ENCODE measurements around the gene BMERB1.
A peak's percentile ranks its signal among the peaks of the same experiment; 100 is the strongest.
"Not testable (repeated sequence)": the region's sequence is repeated elsewhere in the genome, so short reads cannot be mapped to it uniquely, and the experiment has no call there.

BMERB1 gene

DNA sequence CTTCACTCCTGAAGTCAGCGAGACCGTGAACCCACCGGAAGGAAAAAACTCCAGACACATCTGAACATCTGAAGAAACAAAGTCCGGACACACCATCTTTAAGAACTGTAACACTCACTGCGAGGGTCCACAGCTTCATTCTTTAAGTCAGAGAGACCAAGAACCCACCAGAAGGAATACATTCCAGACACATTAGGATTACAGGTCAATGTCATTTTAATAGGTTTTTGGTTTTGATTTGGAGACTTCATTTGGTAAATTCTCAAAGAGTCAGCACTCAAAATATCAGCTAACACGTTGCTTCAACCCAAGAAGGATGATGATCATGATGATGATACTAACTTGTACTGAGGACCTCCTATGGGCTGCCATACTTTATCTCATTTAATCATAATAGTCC, 7.6 kb upstream of the BMERB1 start:
- DNase-seq: no peak

DNA sequence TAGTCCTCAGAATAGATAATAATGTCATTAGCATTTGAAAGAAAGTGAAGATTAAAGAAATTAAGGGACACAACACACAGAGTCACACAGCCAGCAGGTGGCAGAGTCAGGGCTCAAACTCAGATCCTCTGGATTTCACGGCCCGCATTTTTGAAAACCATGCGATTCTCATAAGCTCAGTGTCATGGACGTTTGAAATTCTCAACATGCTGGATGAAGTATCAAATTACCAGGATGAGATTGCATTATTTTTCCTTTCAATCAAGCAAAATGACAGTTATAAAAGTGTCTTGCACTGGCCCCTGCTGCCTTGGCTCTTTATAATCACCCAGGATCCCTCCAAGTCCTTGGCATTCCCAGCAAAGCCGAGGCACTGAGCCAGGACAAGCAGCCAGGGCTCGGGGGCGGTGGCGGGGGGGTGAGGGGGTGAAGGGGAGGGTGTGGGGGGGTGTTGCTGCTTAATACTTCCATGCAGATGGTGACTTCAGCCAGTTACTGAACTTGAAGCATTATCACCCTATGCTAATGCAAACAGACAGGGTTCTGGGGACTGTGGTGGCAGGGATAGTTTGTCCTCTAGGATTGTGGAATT, 6.6 kb upstream of the BMERB1 start:
- DNase-seq: peak; percentile 88

DNA sequence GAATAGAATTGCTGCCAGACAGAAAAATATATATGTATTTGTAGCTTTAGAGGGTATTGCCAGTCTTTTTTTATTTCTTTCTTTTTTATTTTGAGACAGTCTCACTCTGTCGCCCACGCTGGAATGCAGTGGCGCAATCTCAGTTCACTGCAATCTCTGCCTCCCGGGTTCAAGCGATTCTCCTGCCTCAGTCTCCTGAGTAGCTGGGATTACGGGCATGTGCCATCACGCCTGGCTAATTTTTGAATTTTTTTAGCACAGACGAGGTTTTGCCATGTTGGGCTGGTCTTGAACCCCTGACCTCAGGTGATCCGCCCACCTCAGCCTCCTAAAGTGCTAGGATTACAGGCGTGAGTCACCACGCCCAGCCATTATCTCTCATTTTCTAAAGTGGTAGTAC, 3.5 kb upstream of the BMERB1 start:
- not testable (repeated sequence) for DNase-seq

DNA sequence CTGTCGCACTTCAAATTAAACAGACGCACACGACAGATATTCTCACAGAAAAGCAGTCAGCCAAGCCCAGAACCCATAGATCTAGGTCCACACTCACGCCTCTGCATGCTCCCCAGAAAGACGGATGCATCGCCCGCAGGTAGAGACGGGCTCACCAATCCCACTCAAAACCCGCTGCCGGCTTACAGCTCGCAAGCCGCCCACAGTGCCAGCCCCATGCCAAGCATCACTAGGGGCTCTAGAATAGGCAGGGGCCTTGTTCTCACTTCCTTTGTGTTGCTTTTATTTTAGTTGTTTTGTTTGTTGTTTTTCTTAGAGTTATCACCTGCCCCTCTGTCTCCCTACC, 336 bp upstream of the BMERB1 start:
- no peak for DNase-seq

DNA sequence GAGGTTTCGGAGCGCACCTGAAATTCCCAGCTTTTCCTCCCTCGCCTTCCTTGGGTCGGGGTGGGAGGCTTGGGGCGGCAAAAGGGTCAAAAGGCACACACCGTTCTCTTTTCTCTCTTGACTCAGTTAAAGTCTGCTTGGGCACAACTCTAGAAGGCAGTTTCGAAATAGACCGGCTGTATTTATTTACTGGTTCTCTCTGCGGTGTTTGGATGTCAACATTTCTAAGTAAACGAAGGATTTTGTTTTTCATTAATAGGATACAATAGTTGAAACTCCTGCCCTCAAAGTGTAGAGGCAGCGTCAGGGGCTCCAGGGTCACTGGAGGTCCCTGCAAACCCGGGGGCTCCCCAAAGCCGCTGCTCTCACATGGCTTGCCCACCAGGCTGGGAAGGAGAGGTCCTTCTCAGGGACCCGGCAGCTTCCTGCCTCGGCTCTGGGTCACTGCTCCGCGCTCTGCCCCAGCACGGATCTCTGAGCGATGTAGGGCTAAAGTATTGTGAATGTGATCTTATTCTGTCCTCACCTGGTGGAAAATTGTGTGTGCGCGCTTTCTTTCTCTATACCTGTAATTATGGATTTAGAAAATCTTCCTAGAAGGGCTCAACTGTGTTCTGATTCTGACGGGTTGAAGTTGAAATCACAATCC, 952 bp downstream of the BMERB1 start:
- DNase-seq: no peak

DNA sequence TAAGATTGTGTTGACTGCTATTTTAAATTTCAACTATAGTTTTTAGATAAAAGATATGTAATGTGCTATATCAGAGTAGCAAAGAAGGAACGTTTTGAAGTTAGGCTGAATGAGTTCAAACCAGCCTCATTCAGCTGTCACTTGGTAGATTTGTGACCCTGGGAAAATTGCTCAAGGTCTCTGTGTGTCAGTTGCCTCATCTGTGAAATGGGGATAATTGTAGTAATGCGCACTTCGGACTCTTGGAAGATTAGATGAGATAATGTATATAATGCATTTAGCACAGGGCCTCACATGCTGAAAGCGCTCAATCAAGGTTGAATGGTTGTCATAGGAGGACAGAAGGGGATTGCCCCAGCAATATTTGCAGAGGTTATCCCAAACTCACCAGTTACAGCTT, 4.7 kb downstream of the BMERB1 start:
- no peak for DNase-seq

DNA sequence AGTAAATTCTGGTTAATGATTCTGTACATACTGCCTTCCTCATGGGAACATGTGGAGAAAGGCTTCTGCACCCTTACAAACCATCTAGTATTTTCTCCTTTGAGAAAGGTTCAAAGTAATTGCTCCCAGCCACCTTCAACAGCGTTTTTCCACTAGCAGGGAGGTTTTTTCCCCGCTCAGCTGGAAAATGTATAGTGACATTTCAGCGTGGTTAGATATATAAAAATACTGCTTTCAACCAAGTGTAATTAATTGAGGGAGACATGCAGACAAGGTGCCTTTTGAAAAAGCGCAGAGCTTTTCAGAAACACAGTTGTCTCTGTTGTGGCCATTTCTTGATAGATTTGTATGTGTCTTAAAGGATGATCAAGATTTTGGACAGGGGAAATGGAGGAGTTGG, 5.1 kb downstream of the BMERB1 start:
- no peak for DNase-seq

DNA sequence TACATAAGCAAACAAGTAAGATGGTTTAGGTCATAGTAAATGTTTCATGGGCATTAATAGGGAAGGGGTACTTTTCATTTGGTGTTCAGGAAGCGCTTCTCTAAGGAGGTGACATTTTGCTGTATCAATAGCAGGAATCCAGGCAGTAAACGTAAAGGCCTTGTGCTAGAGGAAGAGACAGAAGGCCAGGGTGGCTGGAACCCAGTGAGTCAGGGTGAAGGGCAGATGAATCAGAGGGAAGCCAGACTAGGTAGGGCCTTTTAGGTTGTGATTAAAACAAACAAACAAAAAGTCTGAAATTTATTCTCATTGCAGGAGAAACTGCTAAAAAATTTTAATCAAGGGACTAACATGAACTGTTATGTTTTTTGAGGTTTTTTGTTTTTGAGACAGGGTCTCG, 6.5 kb downstream of the BMERB1 start:
- DNase-seq: peak; percentile 56

DNA sequence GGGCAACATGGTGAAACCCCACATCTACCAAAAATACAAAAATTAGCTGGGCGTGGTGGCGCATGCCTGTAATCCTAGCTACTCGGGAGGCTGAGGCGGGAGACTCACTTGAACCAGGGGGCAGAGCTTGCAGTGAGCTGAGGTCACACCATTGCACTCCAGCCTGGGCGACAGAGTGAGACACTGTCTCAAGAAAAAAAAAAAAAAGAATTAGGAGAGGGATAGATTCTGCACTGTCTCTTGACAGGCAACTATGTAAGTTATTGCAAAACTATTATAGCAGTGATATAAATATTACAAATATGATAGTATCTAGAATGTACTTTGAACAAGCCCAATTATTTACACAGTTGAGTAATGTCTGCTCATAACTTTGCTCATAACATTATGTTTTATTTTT, 7.8 kb downstream of the BMERB1 start:
- not testable (repeated sequence) for DNase-seq

DNA sequence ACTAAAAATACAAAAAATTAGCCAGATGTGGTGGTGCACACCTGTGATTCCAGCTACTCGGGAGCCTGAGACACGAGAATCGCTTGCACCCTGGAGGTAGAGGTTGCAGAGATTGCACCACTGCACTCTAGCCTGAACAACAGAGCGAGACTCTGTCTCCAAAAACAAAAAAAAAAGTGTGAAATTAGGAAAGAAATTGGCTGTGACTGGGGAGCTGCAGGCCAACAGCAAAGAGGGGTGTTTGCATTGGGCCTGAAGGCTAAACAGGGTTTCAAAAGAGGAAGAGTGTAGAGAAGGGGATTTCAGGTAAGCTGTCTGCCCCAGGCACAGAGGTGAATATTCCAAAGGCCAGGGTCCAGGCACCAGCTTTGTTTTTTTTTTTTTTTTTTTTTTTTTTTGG, 9.4 kb downstream of the BMERB1 start:
- no peak for DNase-seq

DNA sequence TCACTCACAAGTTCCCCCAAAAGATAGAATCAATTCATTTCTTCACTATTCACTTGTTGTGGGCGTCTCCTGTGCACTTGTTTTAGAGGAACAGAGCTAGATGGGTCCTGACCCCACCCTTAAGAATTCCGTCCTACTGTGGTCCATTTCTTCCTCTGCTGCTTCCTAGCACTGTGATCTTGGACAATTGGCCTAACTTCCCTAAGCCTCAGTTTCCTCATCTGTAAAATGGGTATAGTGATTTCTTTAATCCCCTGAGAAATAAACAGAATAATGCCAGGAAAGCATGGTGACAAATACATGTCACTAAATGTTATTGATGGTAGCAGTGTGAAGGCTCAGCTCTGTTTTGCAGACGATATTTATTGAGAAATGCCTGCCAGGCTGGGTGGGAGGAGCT, 9.9 kb downstream of the BMERB1 start:
- DNase-seq: no peak

DNA sequence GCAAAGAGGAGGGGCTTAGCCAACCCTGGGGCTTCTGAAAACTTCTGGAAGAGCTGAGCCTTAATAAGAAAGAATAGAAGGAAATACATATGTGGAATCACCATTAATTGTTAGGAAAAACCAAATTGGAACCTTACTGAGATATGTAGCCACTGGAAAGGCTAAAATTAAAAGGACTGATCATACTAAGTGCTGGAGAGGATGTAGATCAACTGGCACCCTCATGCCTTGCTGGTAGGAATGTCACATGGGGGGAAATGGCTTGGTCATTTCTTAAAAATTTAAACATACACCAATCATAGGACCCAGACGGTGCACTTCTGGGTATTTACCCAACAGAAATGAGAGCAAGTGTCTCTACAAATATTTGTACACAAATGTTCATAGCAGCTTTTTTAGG, 11.1 kb downstream of the BMERB1 start:
- no peak for DNase-seq

DNA sequence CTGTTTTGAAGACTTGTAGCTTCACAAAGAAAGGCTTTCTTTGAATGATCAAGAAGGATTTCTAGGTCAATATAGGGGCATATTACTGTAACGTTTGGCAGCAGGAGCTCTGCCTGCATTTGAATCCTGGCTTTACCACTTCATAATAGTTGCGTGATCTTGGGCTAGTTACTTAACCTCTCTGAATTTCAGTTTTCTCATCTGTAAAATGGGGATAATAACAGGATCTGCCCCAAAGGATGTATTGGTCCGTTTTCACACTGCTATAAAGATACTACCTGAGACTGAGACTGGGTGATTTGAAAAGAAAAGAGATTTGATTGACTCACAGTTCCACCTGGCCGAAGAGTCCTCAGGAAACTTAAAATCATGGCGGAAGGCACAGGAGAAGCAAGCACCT, 12.5 kb downstream of the BMERB1 start:
- no peak for DNase-seq

DNA sequence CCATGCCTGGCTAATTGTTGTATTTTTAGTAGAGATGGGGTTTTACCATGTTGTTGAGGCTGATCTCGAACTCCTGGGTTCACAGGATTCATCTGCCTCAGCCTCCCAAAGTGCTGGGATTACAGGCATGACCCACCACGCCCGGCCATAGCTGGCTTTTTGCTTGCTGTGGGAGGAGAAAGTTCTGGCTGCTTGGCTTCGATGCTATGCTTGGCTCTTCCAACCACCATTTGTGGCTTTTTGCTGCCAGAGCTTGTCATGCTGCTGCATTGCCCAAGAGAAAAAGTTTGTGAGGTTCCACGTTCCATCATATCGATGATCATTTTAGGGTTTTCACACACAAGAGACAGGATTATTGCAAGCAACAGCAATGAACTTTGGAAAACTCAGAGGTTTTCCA, 16.2 kb downstream of the BMERB1 start:
- DNase-seq: no peak

DNA sequence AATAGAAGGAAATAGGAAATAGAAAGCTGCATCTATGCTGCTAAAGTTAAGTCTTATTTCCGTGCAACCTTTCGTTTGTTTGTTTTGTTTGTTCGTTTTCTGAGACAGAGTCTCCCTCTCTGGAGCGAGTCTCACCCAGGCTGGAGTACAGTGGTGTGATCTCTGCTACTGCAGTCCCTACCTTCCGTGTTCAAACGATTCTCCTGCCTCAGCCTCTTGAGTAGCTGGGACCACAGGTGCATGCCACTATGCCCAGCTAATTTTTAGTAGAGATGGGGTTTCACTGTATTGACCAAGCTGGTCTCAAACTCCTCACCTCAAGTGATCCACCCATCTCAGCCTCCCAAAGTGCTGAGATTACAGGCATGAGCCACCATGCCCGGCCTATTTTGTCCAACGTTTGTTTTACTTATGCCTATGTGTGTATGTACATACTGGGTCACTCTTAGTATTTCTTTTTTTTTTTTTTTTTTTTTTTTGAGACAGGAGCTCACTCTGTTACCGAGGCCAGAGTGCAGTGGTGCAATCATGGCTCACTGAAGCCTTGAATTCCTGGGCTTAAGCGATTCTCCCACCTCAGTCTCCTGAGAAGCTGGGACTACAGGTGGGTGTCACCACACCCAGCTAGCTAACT, 16.8 kb downstream of the BMERB1 start:
- no peak for DNase-seq

DNA sequence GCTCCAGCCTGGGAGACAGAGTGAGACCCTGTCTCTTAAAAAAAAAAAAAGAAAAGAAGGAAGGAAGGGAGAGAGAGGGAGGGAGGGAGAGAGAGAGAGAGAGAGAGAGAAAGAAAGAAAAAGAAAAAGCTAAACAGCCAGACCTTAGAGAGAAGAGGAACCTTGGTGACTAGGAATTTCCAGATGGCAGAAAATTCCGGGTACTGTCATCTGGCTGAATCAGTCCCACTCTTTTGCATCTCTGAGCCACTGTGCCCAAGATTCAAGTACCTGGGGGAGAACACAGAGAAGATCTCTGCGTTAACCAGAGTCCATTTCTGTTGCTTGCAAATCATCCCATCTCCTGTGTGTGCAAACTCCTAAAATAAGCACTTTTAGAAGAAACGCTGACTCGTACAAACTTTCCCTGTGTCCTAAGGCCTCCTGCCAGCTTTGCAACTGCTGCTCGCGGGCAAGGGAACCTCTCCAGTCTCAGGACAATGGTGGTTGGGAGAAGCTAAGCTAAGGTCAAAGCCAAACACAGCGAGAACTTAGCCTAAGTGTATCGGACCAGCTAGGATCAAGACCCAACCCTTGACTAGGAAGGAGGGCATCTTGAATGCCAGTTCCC, 18.0 kb downstream of the BMERB1 start:
- DNase-seq: no peak

DNA sequence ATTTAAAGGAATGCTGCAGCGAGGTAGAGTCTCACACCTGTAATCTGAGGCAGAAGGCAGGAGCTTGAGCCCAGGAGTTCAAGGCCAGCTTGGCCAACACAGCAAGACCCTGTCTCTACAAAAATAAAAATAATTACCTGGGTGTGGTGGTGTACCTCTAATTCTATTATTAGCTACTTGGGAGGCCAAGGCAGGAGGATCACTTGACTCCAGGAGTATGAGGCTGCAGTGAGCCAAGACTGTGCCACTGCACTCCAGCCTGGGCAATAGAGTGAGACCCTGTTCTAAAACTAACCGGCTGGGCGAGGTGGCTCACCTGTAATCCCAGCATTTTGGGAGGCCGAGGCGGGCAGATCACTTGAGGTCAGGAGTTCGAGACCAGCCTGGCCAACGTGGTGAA, 18.9 kb downstream of the BMERB1 start:
- DNase-seq: not testable (repeated sequence)

DNA sequence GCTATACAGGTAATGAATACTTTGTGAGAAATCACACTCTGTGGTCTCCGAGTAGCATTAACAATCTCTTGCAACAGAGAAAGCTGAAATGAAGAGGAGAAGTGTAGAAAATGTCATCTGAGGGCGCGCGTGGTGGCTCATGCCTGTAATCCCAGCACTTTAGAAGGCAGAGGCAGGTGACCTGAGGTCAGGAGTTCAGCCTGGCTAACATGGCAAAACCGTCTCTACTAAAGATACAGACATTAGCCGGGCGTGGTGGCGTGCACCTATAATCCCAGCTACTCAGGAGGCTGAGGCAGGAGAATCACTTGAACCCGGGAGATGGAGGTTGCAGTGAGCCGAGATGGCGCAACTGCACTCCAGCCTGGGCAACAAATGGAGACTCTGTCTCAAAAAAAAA, 20.5 kb downstream of the BMERB1 start:
- not testable (repeated sequence) for DNase-seq

DNA sequence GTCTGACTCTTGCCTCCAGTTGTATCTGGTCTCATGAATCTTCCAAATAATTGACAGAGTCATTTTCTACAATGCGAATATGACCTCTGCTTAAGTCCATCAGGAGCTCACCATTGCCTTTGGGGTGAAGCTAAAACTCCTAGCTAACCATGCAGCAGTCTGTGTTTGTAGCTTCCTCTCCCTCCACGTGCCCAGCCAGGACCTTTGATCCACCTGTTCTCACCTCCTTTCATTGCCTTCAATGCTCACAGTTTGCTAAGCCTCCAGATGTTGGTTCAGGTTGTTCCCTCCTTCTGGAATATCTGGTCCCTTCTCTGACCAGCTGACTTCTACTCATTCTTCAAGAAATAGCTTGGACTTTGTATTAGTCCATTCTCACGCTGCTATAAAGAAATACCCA, 23.0 kb downstream of the BMERB1 start:
- DNase-seq: no peak

DNA sequence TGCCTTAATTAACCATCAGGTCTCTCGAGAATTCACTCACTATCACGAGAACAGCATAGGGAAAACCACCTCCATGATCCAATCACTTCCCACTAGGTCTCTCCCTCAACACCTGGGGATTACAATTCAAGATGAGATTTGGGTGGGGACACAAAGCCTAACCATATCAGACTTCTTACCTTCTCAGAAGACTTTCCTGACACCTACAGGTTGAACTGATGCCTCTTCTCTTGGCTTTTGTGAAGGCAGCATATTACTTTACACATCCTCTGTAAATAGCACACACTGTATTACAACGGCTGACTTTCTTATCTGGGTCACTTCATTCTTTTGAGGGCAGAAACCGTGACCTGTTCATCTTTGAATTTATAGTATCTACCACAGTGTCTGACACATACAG, 23.6 kb downstream of the BMERB1 start:
- DNase-seq: no peak

DNA sequence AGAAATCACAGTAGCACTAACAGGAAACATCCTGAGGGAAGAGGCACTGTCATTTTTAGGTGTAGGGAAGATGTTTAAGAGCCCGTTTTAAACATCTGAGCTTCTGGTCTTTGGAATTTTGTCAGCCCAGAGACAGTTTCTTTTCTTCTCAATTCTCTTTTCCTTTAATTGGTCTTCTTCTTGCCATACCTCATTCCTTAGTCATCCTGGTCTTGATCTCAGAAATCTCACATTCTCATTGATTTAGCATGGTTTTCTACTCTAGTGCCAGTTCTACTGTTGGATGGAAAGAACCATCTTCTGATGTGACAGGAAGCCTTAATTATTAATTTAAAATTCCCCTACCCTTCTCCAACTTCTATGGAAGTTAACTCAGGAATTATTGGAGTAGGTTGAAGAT, 25.4 kb downstream of the BMERB1 start:
- no peak for DNase-seq

DNA sequence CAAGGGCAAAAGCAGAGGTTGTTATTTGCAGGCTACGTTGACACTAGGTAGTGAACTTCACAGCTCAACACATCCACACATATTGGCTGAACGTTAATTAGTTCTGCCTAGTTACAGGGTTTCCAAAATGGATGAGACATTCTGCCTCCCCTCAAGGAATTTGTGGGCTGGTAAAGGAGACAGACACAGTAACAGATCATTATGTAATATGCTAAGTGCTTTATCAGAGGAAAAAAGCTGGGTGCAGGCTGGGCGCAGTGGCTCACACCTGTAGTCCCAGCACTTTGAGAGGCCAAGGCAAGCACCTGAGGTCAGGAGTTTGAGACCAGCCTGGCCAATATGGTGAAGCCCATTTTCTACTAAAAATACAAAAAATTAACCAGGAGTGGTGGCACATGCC, 26.2 kb downstream of the BMERB1 start:
- no peak for DNase-seq

DNA sequence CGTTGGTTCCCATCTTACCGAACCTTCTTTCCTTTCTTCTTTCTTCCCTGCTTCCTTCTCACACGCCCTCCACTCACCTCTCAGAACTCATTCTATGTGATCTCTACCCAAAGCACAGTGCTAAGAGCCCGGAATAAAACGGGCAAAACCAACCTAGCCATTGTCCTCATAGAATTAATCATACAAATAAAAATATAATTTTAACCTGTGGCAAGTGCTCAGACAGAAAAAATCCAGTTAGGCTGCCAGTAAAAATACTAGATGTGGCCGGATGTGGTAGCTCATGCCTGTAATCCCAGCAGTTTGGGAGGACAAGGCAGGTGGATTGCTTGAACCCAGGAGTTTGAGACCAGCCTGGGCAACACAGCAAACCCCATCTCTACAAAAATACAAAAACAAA, 27.0 kb downstream of the BMERB1 start:
- DNase-seq: no peak

DNA sequence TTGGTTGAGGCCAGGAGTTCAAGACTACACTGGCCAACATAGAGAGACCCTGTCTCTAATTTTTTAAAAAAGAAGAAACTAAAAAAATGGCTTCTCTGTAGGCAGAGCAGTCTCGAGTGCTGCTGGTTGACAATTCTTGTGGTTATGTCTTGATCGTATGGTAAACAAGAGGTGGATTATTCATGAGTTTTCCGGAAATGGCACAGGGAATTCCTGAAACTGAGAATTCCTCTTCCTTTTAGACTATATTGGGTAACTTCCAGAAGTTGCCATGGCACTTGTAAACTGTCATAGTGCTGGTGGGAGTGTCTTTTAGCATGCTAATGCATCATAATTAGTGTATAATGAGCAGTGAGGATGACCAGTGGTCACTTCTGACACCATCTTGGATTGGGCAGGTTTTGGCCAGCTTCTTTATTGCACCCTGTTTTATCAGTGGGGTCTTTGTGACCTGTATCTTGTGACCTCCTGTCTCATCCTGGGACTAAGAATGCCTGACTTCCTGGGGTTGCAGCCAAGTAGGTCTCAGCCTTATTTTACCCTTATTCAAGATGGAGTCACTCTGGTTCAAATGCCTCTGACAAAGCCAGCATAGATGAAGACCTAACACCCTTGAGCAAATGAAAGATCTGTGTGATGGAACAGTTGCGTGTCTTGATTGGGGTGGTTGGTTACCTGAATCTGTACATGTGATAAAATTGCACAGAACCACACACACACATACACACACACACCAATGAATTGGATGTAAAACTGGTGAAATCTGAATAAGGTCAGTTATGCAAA, 30.2 kb downstream of the BMERB1 start:
- no peak for DNase-seq
